Astrocyte of the spinal cord (primary cell): ENCODE data around the gene LRCH1.
A peak's percentile ranks its signal among the peaks of the same experiment; 100 is the strongest.

ENCODE experiments used
- DNase-seq: peaks from one replicate; pipeline ENCODE4 v3.0.0; 2011; ENCODE audit warnings: low read depth, low spot score
- H3K4me3 ChIP-seq: 2 replicates; pipeline ENCODE4 v1.5.1; 2011; ENCODE audit warnings: low read depth, mild to moderate bottlenecking, low read length, moderate library complexity
- CTCF ChIP-seq: IDR thresholded peaks from 2 replicates; pipeline ENCODE4 v1.5.1; 2012; ENCODE audit warnings: low read depth, mild to moderate bottlenecking, low read length, inconsistent platforms
- in situ Hi-C: cut with HindIII; loops from 2 replicates; pipeline ENCODE4 v1.10.0; 2017; ENCODE audit warnings: low sequenced_read_pairs

Gene LRCH1

GRCh38 chr13:46628622-46629365, 75.8 kb downstream of the LRCH1 start:
- H3K4me3 ChIP-seq: no peak overlapping the region
- in situ Hi-C loops: no loop called here
- no peak for TF ChIP-seq CTCF
- DNase-seq: no peak

GRCh38 chr13:46629811-46630413, 76.9 kb downstream of the LRCH1 start:
- in situ Hi-C loops: no loop called here

GRCh38 chr13:46630431-46631178, 77.6 kb downstream of the LRCH1 start:
- no peak overlapping the region for H3K4me3 ChIP-seq
- no peak for DNase-seq
- no peak for TF ChIP-seq CTCF
- in situ Hi-C loops: no loop called here

More at GRCh38 chr13:46629811-46630413, 76.9 kb downstream of the LRCH1 start:
- TF ChIP-seq CTCF: no peak
- H3K4me3 ChIP-seq: no peak overlapping the region
- no peak for DNase-seq

GRCh38 chr13:46631179-46631542, 78.2 kb downstream of the LRCH1 start:
- H3K4me3 ChIP-seq: no peak overlapping the region
- TF ChIP-seq CTCF: no peak
- DNase-seq: no peak
- in situ Hi-C loops: no loop called here

- no peak for DNase-seq
- in situ Hi-C loops: no loop called here
- no peak for TF ChIP-seq CTCF
- H3K4me3 ChIP-seq: no peak overlapping the region
Observed at GRCh38 chr13:46632176-46632575, 79.2 kb downstream of the LRCH1 start.

- in situ Hi-C loops: no loop called here
- peak; percentile 82 for DNase-seq
Observed at GRCh38 chr13:46633416-46633815, 80.4 kb downstream of the LRCH1 start.

More at GRCh38 chr13:46633416-46633815, 80.4 kb downstream of the LRCH1 start:
- H3K4me3 ChIP-seq: no peak overlapping the region
- no peak for TF ChIP-seq CTCF
